ENCODE results near the gene CCDC191. TPM values are rescaled to one million over a fixed set of nuclear protein-coding genes. Genes with fewer than 3 reads are reported as not detected.

CCDC191 gene
- total RNA-seq, 4 donors from 2014 or later: 3.3 to 25.6 (median 7.4) TPM

DNA sequence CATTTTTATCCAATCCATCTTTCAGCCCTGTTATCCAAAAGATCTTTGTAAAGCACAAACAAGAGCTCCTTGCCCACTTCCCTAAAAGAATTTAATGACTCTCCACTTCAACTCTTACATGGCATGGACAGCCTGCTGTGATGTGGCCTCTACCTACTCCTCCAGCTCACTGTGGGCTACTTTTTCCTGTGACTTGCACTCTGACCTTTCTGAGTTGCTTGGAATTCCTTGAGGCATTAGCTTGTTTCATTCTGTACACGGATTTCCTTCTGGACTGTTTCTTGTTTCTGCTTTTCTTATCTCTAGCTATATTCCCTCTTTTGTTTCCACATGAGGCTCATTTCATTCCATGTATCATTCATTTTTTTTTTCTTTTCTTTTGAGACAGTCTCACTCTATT, 15.5 kb upstream of the CCDC191 start:
- no peak overlapping the region for H3K4me3 ChIP-seq
- H3K9me3 ChIP-seq: no peaks in the 10 kb centered on the region
- H3K36me3 ChIP-seq: peaks cover 0 to 82% (median 0%) of the 10 kb centered on the region in 3 donors
- H3K27ac ChIP-seq: no peak overlapping the region
- no peak for TF ChIP-seq POLR2A (IDR thresholded peaks at IDR 0.05)
- TF ChIP-seq, protein P1, sequence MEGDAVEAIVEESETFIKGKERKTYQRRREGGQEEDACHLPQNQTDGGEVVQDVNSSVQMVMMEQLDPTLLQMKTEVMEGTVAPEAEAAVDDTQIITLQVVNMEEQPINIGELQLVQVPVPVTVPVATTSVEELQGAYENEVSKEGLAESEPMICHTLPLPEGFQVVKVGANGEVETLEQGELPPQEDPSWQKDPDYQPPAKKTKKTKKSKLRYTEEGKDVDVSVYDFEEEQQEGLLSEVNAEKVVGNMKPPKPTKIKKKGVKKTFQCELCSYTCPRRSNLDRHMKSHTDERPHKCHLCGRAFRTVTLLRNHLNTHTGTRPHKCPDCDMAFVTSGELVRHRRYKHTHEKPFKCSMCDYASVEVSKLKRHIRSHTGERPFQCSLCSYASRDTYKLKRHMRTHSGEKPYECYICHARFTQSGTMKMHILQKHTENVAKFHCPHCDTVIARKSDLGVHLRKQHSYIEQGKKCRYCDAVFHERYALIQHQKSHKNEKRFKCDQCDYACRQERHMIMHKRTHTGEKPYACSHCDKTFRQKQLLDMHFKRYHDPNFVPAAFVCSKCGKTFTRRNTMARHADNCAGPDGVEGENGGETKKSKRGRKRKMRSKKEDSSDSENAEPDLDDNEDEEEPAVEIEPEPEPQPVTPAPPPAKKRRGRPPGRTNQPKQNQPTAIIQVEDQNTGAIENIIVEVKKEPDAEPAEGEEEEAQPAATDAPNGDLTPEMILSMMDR (IDR thresholded peaks at IDR 0.05): no peak
- H3K27me3 ChIP-seq: no peaks in the 10 kb centered on the region
- H3K4me1 ChIP-seq: no peaks in the 10 kb centered on the region
- DNase-seq: no peak

DNA sequence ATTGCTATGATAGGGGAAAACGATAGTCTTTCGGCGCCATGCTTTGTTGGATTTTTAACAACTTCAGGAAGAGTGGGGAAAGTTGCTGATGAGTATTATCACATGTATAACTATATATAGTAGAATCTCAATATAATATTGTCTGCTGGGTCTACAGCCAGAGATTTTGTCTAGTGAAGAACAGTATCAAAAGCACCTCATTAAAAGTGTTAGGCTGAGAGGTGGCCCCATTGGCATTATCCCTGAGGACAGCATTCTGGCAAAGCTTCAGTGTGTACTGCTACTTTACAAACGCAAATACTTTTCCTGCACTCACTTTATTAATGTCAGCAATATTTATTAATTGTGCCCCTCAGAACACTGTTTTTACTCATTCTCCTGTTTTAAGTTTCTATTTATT, 12.0 kb upstream of the CCDC191 start:
- TF ChIP-seq, protein P1 (IDR thresholded peaks at IDR 0.05): no peak
- no peak for TF ChIP-seq POLR2A (IDR thresholded peaks at IDR 0.05)
- Histone ChIP-seq H3K36me3 (peaks cover 0 to 65% (median 0%) of the 10 kb centered on the region in 3 donors), H3K4me1 (no peaks in the 10 kb centered on the region), H3K27me3 (no peaks in the 10 kb centered on the region), H3K27ac (no peak overlapping the region), H3K9me3 (no peaks in the 10 kb centered on the region), H3K4me3 (no peak overlapping the region)
- DNase-seq: no peak

DNA sequence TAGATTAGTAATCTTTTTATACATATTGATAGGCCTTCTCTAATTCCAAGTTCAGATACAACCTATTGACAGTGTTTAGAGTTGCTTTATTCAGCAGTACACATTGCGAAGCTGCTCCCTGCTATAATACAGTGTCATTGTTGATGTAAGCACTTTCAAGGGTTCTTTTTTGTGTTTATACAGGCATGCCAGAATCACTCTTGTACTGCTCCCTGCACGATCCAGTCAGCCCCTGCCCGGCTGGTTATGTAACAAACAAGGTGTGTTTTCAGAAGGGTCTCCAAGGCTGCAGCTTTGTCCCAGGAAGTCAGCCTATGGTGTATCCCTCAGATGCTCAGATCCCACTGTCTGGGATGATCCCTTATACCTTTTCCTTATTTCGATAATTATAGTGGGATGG, 11.5 kb upstream of the CCDC191 start:
- Histone ChIP-seq H3K9me3 (no peaks in the 10 kb centered on the region), H3K27ac (no peak overlapping the region), H3K27me3 (no peaks in the 10 kb centered on the region), H3K4me3 (no peak overlapping the region), H3K36me3 (peaks cover 0 to 59% (median 0%) of the 10 kb centered on the region in 3 donors), H3K4me1 (no peaks in the 10 kb centered on the region)
- TF ChIP-seq, protein P1 (IDR thresholded peaks at IDR 0.05): no peak
- TF ChIP-seq POLR2A (IDR thresholded peaks at IDR 0.05): no peak
- no peak for DNase-seq

DNA sequence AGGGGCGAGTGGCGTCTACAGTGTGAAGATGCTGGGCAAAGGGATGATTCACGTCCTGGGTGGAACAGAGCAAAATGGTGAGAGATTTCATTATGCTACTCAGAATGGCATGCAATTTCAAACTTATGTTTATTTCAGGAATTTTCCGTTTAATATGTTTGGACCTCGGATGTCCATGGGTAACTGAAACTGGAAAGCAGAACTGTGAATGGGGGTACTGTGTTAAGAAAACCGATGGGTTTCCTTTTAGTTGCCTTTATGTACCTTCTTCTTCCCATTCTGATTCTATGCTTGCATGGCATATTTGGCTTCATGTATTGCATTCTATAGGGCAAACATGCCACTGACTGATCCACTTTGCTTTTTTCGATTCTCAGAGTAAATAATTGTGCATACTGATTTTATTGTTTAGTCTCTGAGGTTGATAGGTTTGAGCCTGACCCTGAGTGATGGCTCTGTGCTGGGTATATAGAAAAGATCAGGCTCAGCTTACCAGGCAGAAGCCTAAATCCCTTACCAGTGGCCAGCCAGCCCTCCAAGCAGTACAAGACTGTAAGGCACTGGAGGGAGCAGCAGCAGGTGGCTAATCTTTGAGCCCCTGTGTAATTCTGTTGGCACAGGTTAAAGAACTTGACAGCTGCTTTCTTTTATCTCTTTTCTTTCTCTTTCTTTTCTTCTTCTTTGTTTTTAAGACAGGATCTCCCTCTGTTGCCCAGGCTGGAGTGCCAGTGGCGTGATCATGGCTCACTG, 4.8 kb upstream of the CCDC191 start:
- TF ChIP-seq, protein P1 (IDR thresholded peaks at IDR 0.05): no peak
- no peak for TF ChIP-seq POLR2A (IDR thresholded peaks at IDR 0.05)
- DNase-seq: no peak
- Histone ChIP-seq H3K36me3 (peaks cover 0 to 9% (median 0%) of the 10 kb centered on the region in 3 donors), H3K9me3 (no peaks in the 10 kb centered on the region), H3K4me3 (no peak overlapping the region), H3K27me3 (no peaks in the 10 kb centered on the region), H3K4me1 (peaks cover 0 to 11% (median 3%) of the 10 kb centered on the region in 4 donors), H3K27ac (no peak overlapping the region)

DNA sequence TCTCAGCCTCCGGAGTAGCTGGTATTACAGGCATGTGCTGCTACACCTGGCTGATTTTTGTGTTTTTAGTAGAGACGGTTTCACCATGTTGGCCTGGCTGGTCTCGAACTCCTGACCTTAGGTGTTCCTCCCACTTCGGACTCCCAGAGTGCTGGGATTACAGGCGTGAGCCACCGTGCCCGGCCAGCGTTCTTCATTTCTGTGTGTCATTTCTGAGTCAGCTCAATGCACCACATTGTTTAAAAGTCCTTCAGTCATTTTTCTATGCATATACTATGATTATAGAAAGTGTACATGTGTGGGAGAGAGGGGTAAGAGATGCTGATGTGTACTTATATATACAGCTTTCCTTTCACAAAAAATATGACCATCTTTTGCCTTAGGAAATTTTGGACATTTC, 2.3 kb upstream of the CCDC191 start:
- Histone ChIP-seq H3K4me3 (no peak overlapping the region), H3K27me3 (no peaks in the 10 kb centered on the region), H3K4me1 (peaks cover 0 to 11% (median 3%) of the 10 kb centered on the region in 4 donors), H3K9me3 (no peaks in the 10 kb centered on the region), H3K36me3 (no peaks in the 10 kb centered on the region), H3K27ac (no peak overlapping the region)
- TF ChIP-seq POLR2A (IDR thresholded peaks at IDR 0.05): no peak
- TF ChIP-seq, protein P1 (IDR thresholded peaks at IDR 0.05): no peak
- DNase-seq: no peak

Measured in Peyer's patch (tissue), 4 donors.